Measurements from ENCODE around the gene BLMH. TPM values are rescaled to one million over a fixed set of nuclear protein-coding genes. Genes with fewer than 3 reads are reported as not detected.

Gene BLMH
- polyA plus RNA-seq, 1 of the 3 experiments (the other 2 are of a cell fraction): 19.4 TPM

- no peak overlapping the region for H3K4me3 ChIP-seq (ENCODE audit: low read depth in 2 of 2, low read length in 1 of 2)
- H3K27ac ChIP-seq (ENCODE audit: low read depth in 2 of 2, low read length in 1 of 2): no peak overlapping the region
- no peaks in the 10 kb centered on the region for H3K9me2 ChIP-seq
- no peaks in the 10 kb centered on the region for H3F3A ChIP-seq (replicated peaks; ENCODE audit: insufficient read depth)
- H3K9me3 ChIP-seq: no peaks in the 10 kb centered on the region
- DNase-seq: no peak
- peaks cover 0 to 8% of the 10 kb centered on the region in 2 experiments; a peak in 1 of 4 replicates for H3K4me1 ChIP-seq (ENCODE audit: control insufficient read depth in 1 of 2, insufficient read depth in 2 of 2, low read depth in 1 of 2, low read length in 1 of 2)
- H2AFZ ChIP-seq (ENCODE audit: low read depth): no peak overlapping the region
- TF ChIP-seq USF2 (IDR thresholded peaks at IDR 0.05; ENCODE audit: borderline replicate concordance, low read depth, low read length) (no peak), NFIC (IDR thresholded peaks at IDR 0.05; ENCODE audit: borderline replicate concordance) (no peak), MXI1 (IDR thresholded peaks at IDR 0.05; ENCODE audit: low read depth, low read length) (no peak), RFX5 (IDR thresholded peaks at IDR 0.05; ENCODE audit: low read length) (no peak), FOSL2 (IDR thresholded peaks at IDR 0.05; ENCODE audit: borderline replicate concordance, low read depth) (no peak), MEF2A (IDR thresholded peaks at IDR 0.05; ENCODE audit: borderline replicate concordance, low read depth) (no peak), TCF12 (IDR thresholded peaks at IDR 0.05) (no peak), GATA2 (CRISPR knock-in tag; IDR thresholded peaks at IDR 0.05) (no peak), SMC3 (IDR thresholded peaks at IDR 0.05; ENCODE audit: low read depth, low read length) (no peak), YY1 (IDR thresholded peaks at IDR 0.05; ENCODE audit: low read depth) (no peak)
- TF ChIP-seq, protein P1, sequence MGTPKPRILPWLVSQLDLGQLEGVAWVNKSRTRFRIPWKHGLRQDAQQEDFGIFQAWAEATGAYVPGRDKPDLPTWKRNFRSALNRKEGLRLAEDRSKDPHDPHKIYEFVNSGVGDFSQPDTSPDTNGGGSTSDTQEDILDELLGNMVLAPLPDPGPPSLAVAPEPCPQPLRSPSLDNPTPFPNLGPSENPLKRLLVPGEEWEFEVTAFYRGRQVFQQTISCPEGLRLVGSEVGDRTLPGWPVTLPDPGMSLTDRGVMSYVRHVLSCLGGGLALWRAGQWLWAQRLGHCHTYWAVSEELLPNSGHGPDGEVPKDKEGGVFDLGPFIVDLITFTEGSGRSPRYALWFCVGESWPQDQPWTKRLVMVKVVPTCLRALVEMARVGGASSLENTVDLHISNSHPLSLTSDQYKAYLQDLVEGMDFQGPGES (IDR thresholded peaks at IDR 0.05; ENCODE audit: low read depth, low read length): no peak
- CTCF ChIA-PET: interaction anchor here (1.1 to 6.0 kb wide), 3 partner anchors 98 to 135 kb away, joined by 3 to 65 read pairs (median 6); no protein-coding TSS in a partner anchor
- H3K9ac ChIP-seq: no peak overlapping the region
- peaks cover 21% of the 10 kb centered on the region for H3K27me3 ChIP-seq (ENCODE audit: insufficient read depth)
- H3K79me2 ChIP-seq (ENCODE audit: insufficient read depth): no peaks in the 10 kb centered on the region
- no peak overlapping the region for H3K4me2 ChIP-seq
- 83% methylated on average over 3 of the region's 5 CpGs for WGBS (ENCODE audit: low lambda C conversion rate)
- POLR2A ChIA-PET: no interaction called here
- no peaks in the 10 kb centered on the region for H4K20me1 ChIP-seq (ENCODE audit: insufficient read depth)
- H3K36me3 ChIP-seq (replicated peaks in 1 of 2; ENCODE audit: control insufficient read depth in 1 of 2, insufficient read depth in 2 of 2, low read length in 1 of 2): no peaks in the 10 kb centered on the region
Measured at GRCh38 chr17:30239089-30239462, 52.7 kb downstream of the BLMH start.

- Histone ChIP-seq H3K9me2 (no peaks in the 10 kb centered on the region), H2AFZ (ENCODE audit: low read depth) (no peak overlapping the region), H3K4me3 (ENCODE audit: low read depth in 2 of 2, low read length in 1 of 2) (no peak overlapping the region), H3K4me2 (no peak overlapping the region), H4K20me1 (ENCODE audit: insufficient read depth) (no peaks in the 10 kb centered on the region), H3K36me3 (replicated peaks in 1 of 2; ENCODE audit: control insufficient read depth in 1 of 2, insufficient read depth in 2 of 2, low read length in 1 of 2) (no peaks in the 10 kb centered on the region), H3K9me3 (no peaks in the 10 kb centered on the region), H3K79me2 (ENCODE audit: insufficient read depth) (no peaks in the 10 kb centered on the region), H3K27ac (ENCODE audit: low read depth in 2 of 2, low read length in 1 of 2) (no peak overlapping the region), H3K9ac (no peak overlapping the region), H3K27me3 (ENCODE audit: insufficient read depth) (peaks cover 24% of the 10 kb centered on the region), H3F3A (replicated peaks; ENCODE audit: insufficient read depth) (no peaks in the 10 kb centered on the region), H3K4me1 (ENCODE audit: control insufficient read depth in 1 of 2, insufficient read depth in 2 of 2, low read depth in 1 of 2, low read length in 1 of 2) (peaks cover 0 to 8% of the 10 kb centered on the region in 2 experiments; a peak in 1 of 4 replicates)
- no peak for DNase-seq
- 92% methylated on average over 25 of the region's 27 CpGs for WGBS (ENCODE audit: low lambda C conversion rate)
- CTCF ChIA-PET: interaction anchor here (1.0 to 6.0 kb wide), 6 partner anchors 10 to 134 kb away, joined by 3 to 65 read pairs (median 8); no protein-coding TSS in a partner anchor
- TF ChIP-seq FOXJ3 (CRISPR knock-in tag; IDR thresholded peaks at IDR 0.05): no peak
- TF ChIP-seq MEF2A (IDR thresholded peaks at IDR 0.05; ENCODE audit: borderline replicate concordance, low read depth): no peak
- no peak for TF ChIP-seq EP300 (IDR thresholded peaks at IDR 0.05; ENCODE audit: borderline replicate concordance in 1 of 2, low read depth in 1 of 2, low read length in 1 of 2)
- TF ChIP-seq RAD21 (IDR thresholded peaks at IDR 0.05; ENCODE audit: low read length): no peak
- no peak for TF ChIP-seq TAF1 (IDR thresholded peaks at IDR 0.05; ENCODE audit: borderline replicate concordance, low read depth, low read length)
- TF ChIP-seq ELF1 (IDR thresholded peaks at IDR 0.05): no peak
- no peak for TF ChIP-seq JUND (IDR thresholded peaks at IDR 0.05)
- TF ChIP-seq POLR2AphosphoS5 (IDR thresholded peaks at IDR 0.05; ENCODE audit: low read depth, low read length): no peak
- TF ChIP-seq NFIC (IDR thresholded peaks at IDR 0.05; ENCODE audit: borderline replicate concordance): no peak
- TF ChIP-seq RCOR1 (IDR thresholded peaks at IDR 0.05; ENCODE audit: low read length): no peak
- POLR2A ChIA-PET: no interaction called here
Measured at GRCh38 chr17:30238387-30239088, 53.2 kb downstream of the BLMH start.
